Left ventricle myocardium inferior (tissue), 1 donor: Measurements from ENCODE around the gene DELE1. TPM values are rescaled to one million over a fixed set of nuclear protein-coding genes. Genes with fewer than 3 reads are reported as not detected.
A peak's percentile ranks its signal among the peaks of the same experiment; 100 is the strongest.

Source experiments
- DNase-seq: peaks from one replicate; pipeline ENCODE4 v3.0.0-alpha.2; 2020
- H3K27ac ChIP-seq: fragments of 200-600 bp; replicated peaks from 2 replicates; pipeline ENCODE4 v1.8.0; 2021
- H3K27me3 ChIP-seq: fragments of 200-600 bp; 2 replicates; pipeline ENCODE4 v1.8.0; 2021; ENCODE audit warnings: low read depth
- H3K36me3 ChIP-seq: fragments of 200-600 bp; 2 replicates; pipeline ENCODE4 v1.8.0; 2021
- H3K4me1 ChIP-seq: fragments of 200-600 bp; 2 replicates; pipeline ENCODE4 v1.8.0; 2021
- H3K4me3 ChIP-seq: fragments of 200-600 bp; 2 replicates; pipeline ENCODE4 v1.8.0; 2021; ENCODE audit warnings: mild to moderate bottlenecking, moderate library complexity
- H3K9me3 ChIP-seq: fragments of 200-600 bp; replicated peaks from 2 replicates; pipeline ENCODE4 v1.8.0; 2021
- intact Hi-C: fragments of 100-400 bp; cut with micrococcal nuclease; formaldehyde crosslinking; loops from one replicate; pipeline ENCODE4 v1.11.0; 2022
- total RNA-seq: library from RNA; stranded (reverse); fragmentation: NEBNext Ultra II Directional; extraction: Animal tissue kit (Norgen Biotek cat#: 25700); gene quantifications from one replicate; pipeline ENCODE4 v1.2.1, GENCODE V29; 2021
- TF ChIP-seq, protein P1 (sequence below): fragments of 200-600 bp; IDR thresholded peaks from 2 replicates; pipeline ENCODE4 v1.8.0; 2021; ENCODE audit warnings: antibody characterized with exemption, mild to moderate bottlenecking, borderline replicate concordance
- donor health status: DM: no; HTN: yes; CAD: no; lungs with severe emphysema.

The DELE1 gene
- total RNA-seq, 1 donor from 2014 or later: 125 TPM

DNA sequence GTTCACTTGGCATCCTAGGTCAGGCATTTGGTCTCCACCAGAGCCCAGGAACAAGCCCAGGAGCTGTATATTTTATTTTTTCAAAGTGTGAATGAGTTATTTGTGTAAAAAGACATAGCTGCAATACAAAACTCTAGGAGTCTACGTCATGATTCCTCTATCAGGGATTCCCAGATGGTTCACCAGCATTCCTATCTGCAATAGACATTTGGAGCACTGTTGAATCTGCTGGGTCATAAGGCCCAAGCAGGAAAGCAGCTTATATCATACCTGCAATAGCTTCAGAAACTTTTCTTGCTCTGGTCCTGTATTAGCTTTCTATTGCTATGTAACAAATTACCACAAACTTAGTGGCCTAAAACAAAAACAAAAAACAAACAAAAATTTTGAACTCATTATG lies 16.7 kb upstream of the DELE1 start:
- Histone ChIP-seq H3K9me3 (no peaks in the 10 kb centered on the region), H3K36me3 (no peaks in the 10 kb centered on the region), H3K27me3 (no peaks in the 10 kb centered on the region), H3K4me1 (no peaks in the 10 kb centered on the region), H3K27ac (no peak overlapping the region), H3K4me3 (no peak overlapping the region)
- intact Hi-C loops: no loop called here
- DNase-seq: no peak
- TF ChIP-seq, protein P1, sequence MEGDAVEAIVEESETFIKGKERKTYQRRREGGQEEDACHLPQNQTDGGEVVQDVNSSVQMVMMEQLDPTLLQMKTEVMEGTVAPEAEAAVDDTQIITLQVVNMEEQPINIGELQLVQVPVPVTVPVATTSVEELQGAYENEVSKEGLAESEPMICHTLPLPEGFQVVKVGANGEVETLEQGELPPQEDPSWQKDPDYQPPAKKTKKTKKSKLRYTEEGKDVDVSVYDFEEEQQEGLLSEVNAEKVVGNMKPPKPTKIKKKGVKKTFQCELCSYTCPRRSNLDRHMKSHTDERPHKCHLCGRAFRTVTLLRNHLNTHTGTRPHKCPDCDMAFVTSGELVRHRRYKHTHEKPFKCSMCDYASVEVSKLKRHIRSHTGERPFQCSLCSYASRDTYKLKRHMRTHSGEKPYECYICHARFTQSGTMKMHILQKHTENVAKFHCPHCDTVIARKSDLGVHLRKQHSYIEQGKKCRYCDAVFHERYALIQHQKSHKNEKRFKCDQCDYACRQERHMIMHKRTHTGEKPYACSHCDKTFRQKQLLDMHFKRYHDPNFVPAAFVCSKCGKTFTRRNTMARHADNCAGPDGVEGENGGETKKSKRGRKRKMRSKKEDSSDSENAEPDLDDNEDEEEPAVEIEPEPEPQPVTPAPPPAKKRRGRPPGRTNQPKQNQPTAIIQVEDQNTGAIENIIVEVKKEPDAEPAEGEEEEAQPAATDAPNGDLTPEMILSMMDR: no peak

DNA sequence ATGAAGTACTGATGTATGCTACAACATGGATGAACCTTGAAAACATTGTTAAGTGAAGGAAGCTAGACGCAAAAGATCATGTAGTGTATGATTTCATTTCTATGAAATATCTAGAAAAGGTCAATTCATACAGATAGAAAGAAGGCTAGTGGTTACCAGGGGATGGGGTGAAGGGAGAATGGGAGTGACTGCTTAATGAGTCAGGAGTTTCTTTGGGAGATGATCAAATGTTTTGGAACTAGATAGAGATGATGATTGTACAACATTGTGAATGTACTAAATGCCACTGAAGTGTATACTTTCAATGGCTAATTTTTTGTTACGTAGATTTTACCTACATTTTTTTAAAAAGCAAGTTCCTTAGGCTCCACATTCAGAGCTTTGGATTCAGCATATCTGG lies 14.9 kb upstream of the DELE1 start:
- Histone ChIP-seq H3K27me3 (no peaks in the 10 kb centered on the region), H3K4me3 (no peak overlapping the region), H3K36me3 (no peaks in the 10 kb centered on the region), H3K9me3 (no peaks in the 10 kb centered on the region), H3K27ac (no peak overlapping the region), H3K4me1 (peaks cover 3% of the 10 kb centered on the region)
- no peak for DNase-seq
- intact Hi-C loops: no loop called here
- TF ChIP-seq, protein P1: no peak

DNA sequence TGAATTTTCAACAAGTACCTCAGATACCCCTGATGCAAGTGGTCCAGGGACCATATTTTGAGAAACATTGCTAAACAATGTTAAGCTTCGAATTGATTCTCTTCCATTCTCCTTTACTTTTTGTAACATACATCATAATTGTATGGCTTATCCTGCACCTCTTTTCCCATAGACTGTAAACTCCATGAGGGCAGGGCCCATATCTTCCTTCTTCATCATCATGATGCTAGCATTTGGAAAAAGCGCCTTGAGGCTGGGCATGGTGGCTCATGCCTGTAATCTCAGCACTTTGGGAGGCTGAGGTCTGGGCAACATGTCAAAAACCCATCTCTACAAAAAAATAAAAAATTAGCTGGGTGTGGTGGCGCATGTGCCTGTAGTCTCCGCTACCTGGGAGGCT lies 14.5 kb upstream of the DELE1 start:
- intact Hi-C loops: no loop called here
- TF ChIP-seq, protein P1: no peak
- no peak overlapping the region for H3K27ac ChIP-seq

DNA sequence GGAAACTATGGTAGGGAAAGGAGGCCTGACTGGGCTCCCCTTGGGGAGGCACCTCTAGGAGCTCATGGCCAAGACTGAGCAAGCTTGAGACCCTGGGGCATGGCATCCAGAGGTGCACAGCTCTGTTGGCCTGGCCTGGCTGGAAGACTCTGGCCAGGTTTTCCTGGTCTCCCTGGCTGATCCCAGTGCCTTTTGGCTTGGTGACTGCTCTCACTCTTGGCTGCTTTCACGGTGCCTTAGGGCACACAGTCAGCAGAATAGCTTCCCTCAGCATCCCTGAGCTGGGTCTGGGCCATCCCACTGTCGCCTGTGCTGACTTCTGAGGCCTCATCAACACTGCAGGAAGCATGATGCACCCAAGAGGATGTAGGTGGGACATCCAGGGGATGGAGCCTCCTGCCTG lies 13.4 kb upstream of the DELE1 start:
- no peaks in the 10 kb centered on the region for H3K36me3 ChIP-seq
- H3K27ac ChIP-seq: no peak overlapping the region
- H3K4me3 ChIP-seq: no peak overlapping the region
- no peak for DNase-seq
- intact Hi-C loops: loop anchor here (10.0 kb wide), 1 partner anchor 55 kb away; the partner anchor contains the start of gene RNF14
- peaks cover 13% of the 10 kb centered on the region for H3K4me1 ChIP-seq
- no peaks in the 10 kb centered on the region for H3K27me3 ChIP-seq
- TF ChIP-seq, protein P1: no peak
- no peaks in the 10 kb centered on the region for H3K9me3 ChIP-seq

More for the DNA sequence above, 14.5 kb upstream of the DELE1 start:
- Histone ChIP-seq H3K27me3 (no peaks in the 10 kb centered on the region), H3K9me3 (no peaks in the 10 kb centered on the region), H3K4me1 (peaks cover 7% of the 10 kb centered on the region), H3K36me3 (no peaks in the 10 kb centered on the region), H3K4me3 (no peak overlapping the region)
- no peak for DNase-seq

DNA sequence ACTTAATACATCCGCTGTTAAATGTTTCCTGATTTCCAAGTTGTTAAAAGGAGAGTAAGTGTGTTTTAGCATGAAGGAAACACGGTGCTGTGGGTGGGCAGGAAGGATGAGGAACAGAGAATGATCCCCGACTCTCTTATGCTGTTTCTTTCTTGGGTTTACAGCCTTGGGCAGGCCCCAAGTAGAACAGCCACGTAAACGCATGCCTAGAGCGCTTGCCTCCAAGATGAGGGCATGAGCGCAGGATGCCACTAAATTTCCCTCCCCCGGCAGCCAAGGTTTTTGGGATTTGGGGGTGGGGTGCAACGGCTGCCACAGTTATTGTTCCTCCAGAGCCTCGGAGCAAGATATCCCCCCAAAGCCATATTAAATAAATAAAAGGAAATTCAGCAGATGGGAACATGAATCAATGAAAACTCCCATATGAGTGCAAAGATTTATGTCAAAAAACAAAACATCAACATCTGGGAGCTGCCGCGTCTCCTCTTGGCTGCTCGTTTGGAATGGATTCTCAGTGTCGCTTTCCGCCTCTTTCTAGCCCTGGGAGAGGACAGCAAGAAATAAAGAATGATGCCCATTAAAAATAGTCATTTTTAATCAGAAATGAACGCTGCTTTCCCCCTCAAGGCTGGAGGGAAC lies 10.0 kb upstream of the DELE1 start:
- Histone ChIP-seq H3K27me3 (no peaks in the 10 kb centered on the region), H3K36me3 (no peaks in the 10 kb centered on the region), H3K9me3 (no peaks in the 10 kb centered on the region), H3K4me1 (peaks cover 16% of the 10 kb centered on the region), H3K27ac (no peak overlapping the region), H3K4me3 (peak overlapping the region; percentile 62)
- TF ChIP-seq, protein P1: no peak
- intact Hi-C loops: loop anchor here (10.0 kb wide), 1 partner anchor 51 kb away; the partner anchor contains the start of gene RNF14
- DNase-seq: no peak
